Transverse colon (tissue), 3 donors: ENCODE data around the gene ARNT2.

Source experiments
- POLR2A ChIP-seq: fragments of 450-650 bp; IDR thresholded peaks from one replicate; pipeline ENCODE4 v1.6.1; 2016; ENCODE audit warnings: antibody characterized with exemption, mild to moderate bottlenecking, moderate library complexity
- TF ChIP-seq, protein P1 (sequence below), 5 experiments: fragments of 200-600 bp in 3 of 5; fragments of 450-650 bp in 2 of 5; sonication (generic) in 3 of 5; IDR thresholded peaks; 1 replicate in 2 of 5; 2 replicates in 3 of 5; pipeline ENCODE4 v1.5.1; 2016 to 2017; ENCODE audit warnings: antibody characterized with exemption in 5 of 5, inconsistent platforms in 3 of 5, mild to moderate bottlenecking in 2 of 5, moderate library complexity in 1 of 5

DNA sequence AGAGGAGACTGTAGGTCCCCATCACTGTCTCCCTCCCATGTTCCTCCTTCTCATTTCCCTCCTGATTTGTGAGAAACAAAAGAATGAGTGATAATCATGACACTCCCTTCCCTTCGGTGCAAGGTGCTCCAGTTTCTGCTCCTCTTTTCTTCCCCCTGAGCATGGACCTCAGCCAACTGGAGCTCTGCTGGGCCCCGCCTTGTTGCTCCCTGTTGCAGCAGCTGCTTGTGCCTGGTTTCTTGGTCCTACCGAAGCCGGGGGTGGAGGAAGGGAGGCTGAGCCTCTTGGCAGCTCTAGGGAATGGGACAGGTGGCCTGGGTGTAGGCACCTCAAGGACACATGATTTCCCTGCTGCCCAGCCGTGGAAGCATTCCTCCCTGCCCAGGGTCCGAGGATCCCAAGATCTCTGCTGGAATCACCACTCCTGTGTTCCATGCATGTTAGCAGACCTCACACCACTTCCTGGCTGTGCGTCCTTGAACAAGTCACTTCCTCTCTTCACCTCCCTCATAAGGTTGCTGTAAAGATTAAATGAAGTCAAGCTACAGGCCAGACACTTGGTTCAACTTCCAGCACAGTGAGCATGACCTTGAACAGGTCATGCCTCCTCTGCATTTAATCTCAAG lies 159.3 kb downstream of the ARNT2 start:
- TF ChIP-seq, protein P1, sequence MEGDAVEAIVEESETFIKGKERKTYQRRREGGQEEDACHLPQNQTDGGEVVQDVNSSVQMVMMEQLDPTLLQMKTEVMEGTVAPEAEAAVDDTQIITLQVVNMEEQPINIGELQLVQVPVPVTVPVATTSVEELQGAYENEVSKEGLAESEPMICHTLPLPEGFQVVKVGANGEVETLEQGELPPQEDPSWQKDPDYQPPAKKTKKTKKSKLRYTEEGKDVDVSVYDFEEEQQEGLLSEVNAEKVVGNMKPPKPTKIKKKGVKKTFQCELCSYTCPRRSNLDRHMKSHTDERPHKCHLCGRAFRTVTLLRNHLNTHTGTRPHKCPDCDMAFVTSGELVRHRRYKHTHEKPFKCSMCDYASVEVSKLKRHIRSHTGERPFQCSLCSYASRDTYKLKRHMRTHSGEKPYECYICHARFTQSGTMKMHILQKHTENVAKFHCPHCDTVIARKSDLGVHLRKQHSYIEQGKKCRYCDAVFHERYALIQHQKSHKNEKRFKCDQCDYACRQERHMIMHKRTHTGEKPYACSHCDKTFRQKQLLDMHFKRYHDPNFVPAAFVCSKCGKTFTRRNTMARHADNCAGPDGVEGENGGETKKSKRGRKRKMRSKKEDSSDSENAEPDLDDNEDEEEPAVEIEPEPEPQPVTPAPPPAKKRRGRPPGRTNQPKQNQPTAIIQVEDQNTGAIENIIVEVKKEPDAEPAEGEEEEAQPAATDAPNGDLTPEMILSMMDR (IDR thresholded peaks at IDR 0.05) = no peak
- no peak for TF ChIP-seq POLR2A
